ENCODE data around the gene OR56A3.

OR56A3 gene

DNA sequence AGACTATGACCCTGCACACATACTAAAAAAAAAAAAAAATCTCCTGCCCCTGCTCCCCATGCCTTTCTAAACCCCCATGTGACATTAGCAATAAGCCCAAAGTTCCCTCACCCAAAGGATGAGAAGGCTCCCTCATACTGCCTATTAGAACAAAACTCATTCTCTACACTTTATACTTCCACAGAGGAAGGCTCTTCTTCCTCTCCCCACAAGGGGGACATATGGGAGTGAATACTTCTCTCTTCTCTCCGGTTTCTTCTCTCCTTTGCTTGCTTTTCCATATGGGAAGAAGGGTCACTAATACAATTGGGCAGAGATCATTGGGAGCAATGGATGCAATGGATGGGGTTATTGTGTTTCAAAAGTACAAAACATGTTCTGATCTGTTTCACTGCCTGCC lies 41.4 kb downstream of the OR56A3 start:
- DNase-seq, result no peak

- DNase-seq, result no peak
Measured at GRCh38 chr11:5986885-5987284, 44.8 kb downstream of the OR56A3 start, which contains the start of gene OR52L1. Gene OR52L1, minus strand, starts transcription at chr11:5986985. Its CDS starts 55 bp downstream, at chr11:5986930.

DNA sequence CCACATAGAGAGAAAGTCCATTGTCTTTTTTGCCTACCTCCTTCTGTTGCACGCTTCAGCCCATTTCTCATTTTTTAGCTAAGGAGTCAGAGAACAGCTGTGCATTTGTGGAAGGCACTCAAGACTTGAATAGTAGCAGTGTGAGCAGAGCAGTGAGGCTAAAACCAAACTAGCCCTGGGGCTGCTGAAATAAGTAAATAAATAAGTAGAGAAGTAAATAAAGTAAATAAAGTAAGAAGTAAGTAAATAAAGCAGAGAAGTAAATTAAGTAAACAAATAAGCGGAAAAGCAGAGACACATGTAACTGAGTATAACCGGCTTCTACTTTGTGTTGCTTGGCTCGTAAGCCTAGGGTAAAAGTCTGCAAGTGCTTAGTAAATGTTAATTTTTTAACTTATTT lies 47.2 kb downstream of the OR56A3 start:
- DNase-seq, result no peak

DNA sequence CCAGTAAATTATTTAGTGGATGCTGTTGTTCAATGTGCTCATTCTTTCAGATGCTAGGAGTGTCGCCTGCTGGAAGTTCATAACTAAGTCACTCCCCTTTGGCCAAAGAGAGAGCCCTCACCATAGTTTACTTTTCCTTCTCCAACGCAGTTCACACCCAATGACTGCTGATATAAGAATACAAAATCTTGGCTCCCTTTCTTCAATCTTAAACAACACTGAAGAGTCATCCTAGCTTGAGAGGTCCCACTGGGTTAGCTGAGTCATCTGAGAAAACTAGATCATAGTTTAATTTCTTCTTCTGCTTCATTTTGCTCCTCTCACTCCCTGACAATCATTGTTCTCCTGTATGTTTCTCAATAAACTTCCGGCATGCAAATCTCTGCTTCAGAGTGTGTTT lies 50.1 kb downstream of the OR56A3 start:
- DNase-seq, result no peak

DNA sequence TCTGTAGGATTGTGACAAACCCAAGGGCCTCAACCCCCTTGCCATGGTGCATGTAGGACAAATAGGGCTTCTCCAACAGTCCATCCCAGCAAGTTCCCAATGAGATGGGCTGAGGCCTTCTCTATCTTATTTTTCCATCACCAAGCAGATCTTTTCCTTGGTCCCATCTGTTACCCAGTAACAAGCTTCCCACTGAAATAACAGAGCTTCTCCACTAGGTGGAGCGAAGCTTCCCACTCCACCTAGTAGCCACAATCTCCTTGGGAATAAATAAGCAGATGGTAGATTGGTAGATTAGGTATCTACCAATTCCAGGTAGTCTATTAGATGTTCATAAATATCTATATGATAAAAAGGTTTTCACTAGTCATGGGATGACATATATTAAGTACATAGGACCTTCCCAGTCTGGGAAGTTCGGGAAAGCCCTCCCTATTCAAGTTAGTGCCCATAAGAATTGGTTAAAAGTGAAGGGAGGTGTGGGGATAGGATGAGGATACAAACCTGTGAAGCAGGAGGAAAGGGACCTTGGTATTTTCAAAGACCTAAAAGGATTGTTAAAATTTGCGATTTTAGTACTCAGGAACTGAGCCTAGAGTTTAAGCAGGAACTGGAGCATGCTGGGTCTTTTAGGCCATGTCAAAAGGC lies 50.7 kb downstream of the OR56A3 start:
- DNase-seq, result no peak

DNA sequence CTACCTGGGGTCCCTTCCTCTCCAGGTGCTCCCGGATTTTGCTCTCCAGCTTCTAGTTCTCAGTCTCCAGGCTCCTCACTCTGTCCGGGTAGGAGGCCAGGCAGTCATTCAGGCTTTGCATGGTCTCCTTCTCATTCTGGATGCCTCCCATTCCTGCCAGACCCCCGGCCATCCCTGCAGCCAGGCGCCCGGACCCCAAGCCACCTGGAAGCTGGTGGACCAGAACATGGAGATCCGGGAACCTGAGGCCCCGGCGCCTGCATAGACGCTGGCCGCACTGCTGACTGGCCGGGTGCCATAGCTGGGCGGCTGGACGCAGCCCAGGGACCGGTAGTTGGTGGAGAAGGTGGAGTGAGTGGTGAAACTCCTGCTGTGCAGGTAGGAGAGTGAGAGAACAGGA lies 52.7 kb downstream of the OR56A3 start:
- no peak for DNase-seq

All from activated effector memory CD4-positive, alpha-beta T cell treated with Interleukin-2 at 50 U/mL for 16 hours (primary cell).